Measurements from ENCODE around the gene GZMM. TPM values are rescaled to one million over a fixed set of nuclear protein-coding genes. Genes with fewer than 3 reads are reported as not detected.

Gene GZMM
- total RNA-seq, 2 donors from 2014 or later, result 0.54 TPM; not detected in 1

DNA sequence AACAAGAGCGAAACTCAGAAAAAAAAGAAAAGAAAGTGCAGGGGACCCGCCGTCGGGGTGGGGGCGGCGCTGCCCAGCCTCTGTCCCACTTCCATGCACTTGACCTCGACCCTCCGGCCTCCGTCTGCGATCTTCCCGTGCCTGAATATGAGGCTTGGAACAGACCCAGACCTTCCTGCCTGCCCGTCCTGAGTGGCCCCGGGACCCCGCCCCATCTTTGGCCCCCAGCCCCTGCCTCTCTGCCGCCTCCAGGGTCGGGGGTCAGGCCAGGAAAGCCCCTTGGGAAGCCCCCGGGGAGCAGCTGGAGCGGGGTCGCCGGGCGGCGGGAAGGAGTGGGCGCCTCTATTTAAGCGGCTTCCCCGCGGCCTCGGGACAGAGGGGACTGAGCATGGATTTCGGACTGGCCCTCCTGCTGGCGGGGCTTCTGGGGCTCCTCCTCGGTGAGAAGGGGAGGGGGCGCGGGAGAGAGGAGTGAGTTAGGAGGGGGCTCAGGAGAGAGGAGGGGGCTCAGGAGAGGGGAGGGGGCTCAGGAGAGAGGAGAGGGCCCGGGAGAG, 47.7 kb upstream of the GZMM start, which contains the start of gene MADCAM1:
Gene MADCAM1 (plus strand): TSS at position 375 of the 554 bp plus-strand sequence. CDS start 14 bp downstream, at position 389.
- no peak for ATAC-seq (ENCODE audit: insufficient number of reproducible peaks, low FRiP score, low read depth)
- no peak within 1 kb of the TSS for H3K4me3 ChIP-seq

DNA sequence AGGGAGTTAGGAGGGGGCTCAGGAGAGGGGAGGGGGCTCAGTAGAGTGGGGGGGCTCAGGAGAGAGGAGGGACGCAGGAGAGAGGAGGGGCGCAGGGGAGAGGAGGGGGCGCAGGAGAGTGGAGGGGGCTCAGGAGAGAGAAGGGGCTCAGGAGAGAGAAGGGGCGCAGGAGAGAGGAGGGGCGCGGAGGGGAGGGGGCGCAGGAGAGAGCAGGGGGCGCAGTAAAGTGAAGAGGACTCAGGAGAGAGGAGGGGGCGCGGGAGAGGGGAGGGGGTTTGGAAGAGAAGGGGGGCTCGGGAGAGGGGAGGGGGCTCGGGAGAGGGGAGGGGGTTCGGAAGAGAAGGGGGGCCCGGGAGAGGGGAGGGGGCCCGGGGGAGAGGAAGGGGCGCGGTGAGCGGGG, 46.9 kb upstream of the GZMM start:
- H3K4me1 ChIP-seq (ENCODE audit: control insufficient read depth in 1 of 2, low read depth in 2 of 2), result peaks cover 0 to 8% of the 10 kb centered on the region in 2 donors
- no peak overlapping the region for H3K27ac ChIP-seq
- DNase-seq (ENCODE audit: low spot score) (no peak), ATAC-seq (ENCODE audit: insufficient number of reproducible peaks, low FRiP score, low read depth) (no peak)
- no peaks in the 10 kb centered on the region for H3K9me3 ChIP-seq
- H3K4me3 ChIP-seq, result no peak overlapping the region
- H3K36me3 ChIP-seq, result no peaks in the 10 kb centered on the region
- H3K27me3 ChIP-seq (replicated peaks; ENCODE audit: insufficient read depth), result peaks cover 6% of the 10 kb centered on the region
- TF ChIP-seq, protein P1, sequence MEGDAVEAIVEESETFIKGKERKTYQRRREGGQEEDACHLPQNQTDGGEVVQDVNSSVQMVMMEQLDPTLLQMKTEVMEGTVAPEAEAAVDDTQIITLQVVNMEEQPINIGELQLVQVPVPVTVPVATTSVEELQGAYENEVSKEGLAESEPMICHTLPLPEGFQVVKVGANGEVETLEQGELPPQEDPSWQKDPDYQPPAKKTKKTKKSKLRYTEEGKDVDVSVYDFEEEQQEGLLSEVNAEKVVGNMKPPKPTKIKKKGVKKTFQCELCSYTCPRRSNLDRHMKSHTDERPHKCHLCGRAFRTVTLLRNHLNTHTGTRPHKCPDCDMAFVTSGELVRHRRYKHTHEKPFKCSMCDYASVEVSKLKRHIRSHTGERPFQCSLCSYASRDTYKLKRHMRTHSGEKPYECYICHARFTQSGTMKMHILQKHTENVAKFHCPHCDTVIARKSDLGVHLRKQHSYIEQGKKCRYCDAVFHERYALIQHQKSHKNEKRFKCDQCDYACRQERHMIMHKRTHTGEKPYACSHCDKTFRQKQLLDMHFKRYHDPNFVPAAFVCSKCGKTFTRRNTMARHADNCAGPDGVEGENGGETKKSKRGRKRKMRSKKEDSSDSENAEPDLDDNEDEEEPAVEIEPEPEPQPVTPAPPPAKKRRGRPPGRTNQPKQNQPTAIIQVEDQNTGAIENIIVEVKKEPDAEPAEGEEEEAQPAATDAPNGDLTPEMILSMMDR (IDR thresholded peaks at IDR 0.05), result no peak

More for the DNA sequence above, 47.7 kb upstream of the GZMM start, which contains the start of gene MADCAM1:
- H3K36me3 ChIP-seq, result no peaks in the 10 kb centered on the region
- no peak for DNase-seq (ENCODE audit: low spot score)
- no peaks in the 10 kb centered on the region for H3K9me3 ChIP-seq
- TF ChIP-seq, protein P1 (IDR thresholded peaks at IDR 0.05), result no peak
- H3K27me3 ChIP-seq (replicated peaks; ENCODE audit: insufficient read depth), result peaks cover 6% of the 10 kb centered on the region
- H3K4me1 ChIP-seq (ENCODE audit: control insufficient read depth in 1 of 2, low read depth in 2 of 2), result peaks cover 0 to 8% of the 10 kb centered on the region in 2 donors
- H3K27ac ChIP-seq, result no peak within 1 kb of the TSS

DNA sequence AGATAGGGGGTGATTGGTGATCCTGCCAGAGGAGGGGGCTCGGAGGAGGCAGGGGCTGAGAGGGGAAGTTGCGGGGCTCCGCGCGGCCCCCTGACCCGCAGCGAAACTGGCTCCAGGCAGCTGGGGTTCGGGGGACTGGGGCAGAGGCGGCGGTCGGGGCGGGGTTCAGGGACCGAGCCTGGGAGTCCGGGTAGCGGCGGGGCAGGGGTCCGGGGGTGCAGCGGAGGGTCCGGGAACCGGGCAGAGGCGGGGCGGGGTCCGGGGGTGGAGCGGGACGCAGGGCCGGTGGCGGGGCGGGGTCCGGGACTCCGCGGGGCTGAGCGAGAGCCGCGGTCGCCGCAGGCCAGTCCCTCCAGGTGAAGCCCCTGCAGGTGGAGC, 46.4 kb upstream of the GZMM start:
- Histone ChIP-seq H3K27me3 (replicated peaks; ENCODE audit: insufficient read depth) (peaks cover 6% of the 10 kb centered on the region), H3K36me3 (no peaks in the 10 kb centered on the region), H3K9me3 (no peaks in the 10 kb centered on the region), H3K4me3 (no peak overlapping the region), H3K4me1 (ENCODE audit: control insufficient read depth in 1 of 2, low read depth in 2 of 2) (peaks cover 0 to 8% of the 10 kb centered on the region in 2 donors), H3K27ac (no peak overlapping the region)
- no peak for ATAC-seq (ENCODE audit: insufficient number of reproducible peaks, low FRiP score, low read depth)
- no peak for DNase-seq (ENCODE audit: low spot score)
- TF ChIP-seq, protein P1 (IDR thresholded peaks at IDR 0.05), result no peak

DNA sequence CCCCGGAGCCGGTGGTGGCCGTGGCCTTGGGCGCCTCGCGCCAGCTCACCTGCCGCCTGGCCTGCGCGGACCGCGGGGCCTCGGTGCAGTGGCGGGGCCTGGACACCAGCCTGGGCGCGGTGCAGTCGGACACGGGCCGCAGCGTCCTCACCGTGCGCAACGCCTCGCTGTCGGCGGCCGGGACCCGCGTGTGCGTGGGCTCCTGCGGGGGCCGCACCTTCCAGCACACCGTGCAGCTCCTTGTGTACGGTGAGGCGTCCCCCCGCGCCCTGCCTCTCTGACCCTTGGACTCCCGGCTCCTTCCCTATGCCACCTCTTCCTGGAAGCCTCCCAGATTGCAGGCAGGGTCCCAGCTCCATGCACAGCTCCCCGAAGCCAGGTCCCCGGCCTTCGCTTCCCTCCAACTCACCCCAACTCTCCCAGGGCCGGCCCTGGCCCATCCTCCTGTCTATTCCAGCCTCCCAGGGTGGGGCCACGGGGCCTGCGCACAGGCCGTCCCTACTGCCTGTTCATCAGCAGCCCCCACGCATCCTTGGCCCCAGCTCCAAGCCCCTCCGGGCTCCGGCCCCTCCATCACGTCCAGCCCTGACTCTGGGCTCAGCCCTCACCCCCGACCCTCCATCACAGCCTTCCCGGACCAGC, 45.9 kb upstream of the GZMM start:
- DNase-seq (ENCODE audit: low spot score), result no peak

DNA sequence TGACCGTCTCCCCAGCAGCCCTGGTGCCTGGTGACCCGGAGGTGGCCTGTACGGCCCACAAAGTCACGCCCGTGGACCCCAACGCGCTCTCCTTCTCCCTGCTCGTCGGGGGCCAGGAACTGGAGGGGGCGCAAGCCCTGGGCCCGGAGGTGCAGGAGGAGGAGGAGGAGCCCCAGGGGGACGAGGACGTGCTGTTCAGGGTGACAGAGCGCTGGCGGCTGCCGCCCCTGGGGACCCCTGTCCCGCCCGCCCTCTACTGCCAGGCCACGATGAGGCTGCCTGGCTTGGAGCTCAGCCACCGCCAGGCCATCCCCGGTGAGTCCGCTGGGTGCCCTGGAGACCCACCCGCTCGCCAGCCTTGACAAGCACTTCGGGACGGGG, 45.4 kb upstream of the GZMM start:
- no peak for DNase-seq (ENCODE audit: low spot score)

More for the DNA sequence above, 45.9 kb upstream of the GZMM start:
- Histone ChIP-seq H3K27ac (no peak overlapping the region), H3K36me3 (no peaks in the 10 kb centered on the region), H3K4me3 (no peak overlapping the region), H3K9me3 (no peaks in the 10 kb centered on the region), H3K27me3 (replicated peaks; ENCODE audit: insufficient read depth) (peaks cover 6% of the 10 kb centered on the region), H3K4me1 (ENCODE audit: control insufficient read depth in 1 of 2, low read depth in 2 of 2) (peaks cover 0 to 8% of the 10 kb centered on the region in 2 donors)
- TF ChIP-seq, protein P1 (IDR thresholded peaks at IDR 0.05), result no peak
- ATAC-seq (ENCODE audit: insufficient number of reproducible peaks, low FRiP score, low read depth), result no peak

More for the DNA sequence above, 45.4 kb upstream of the GZMM start:
- H3K4me3 ChIP-seq, result no peak overlapping the region
- no peak for ATAC-seq (ENCODE audit: insufficient number of reproducible peaks, low FRiP score, low read depth)
- H3K36me3 ChIP-seq, result no peaks in the 10 kb centered on the region
- no peak overlapping the region for H3K27ac ChIP-seq
- H3K9me3 ChIP-seq, result no peaks in the 10 kb centered on the region
- H3K4me1 ChIP-seq (ENCODE audit: control insufficient read depth in 1 of 2, low read depth in 2 of 2), result peaks cover 0 to 8% of the 10 kb centered on the region in 2 donors
- TF ChIP-seq, protein P1 (IDR thresholded peaks at IDR 0.05), result no peak
- H3K27me3 ChIP-seq (replicated peaks; ENCODE audit: insufficient read depth), result peaks cover 6% of the 10 kb centered on the region
